Testis (tissue), 3 donors: ENCODE data around the gene KAT6B. TPM values are rescaled to one million over a fixed set of nuclear protein-coding genes. Genes with fewer than 3 reads are reported as not detected.

Source experiments
- DNase-seq: peaks from one replicate; pipeline ENCODE4 v3.0.0-alpha.2; 2019
- H3K27ac ChIP-seq, 2 donors: fragments of 200-600 bp; sonication (generic); one replicate each; pipeline ENCODE4 v1.5.1; 2019
- H3K27me3 ChIP-seq: fragments of 200-600 bp; sonication (generic); one replicate; pipeline ENCODE4 v1.5.1; 2019
- H3K36me3 ChIP-seq: fragments of 200-600 bp; sonication (generic); one replicate; pipeline ENCODE4 v1.5.1; 2017; ENCODE audit warnings: low read depth; ENCODE audit errors: missing control alignments
- H3K4me1 ChIP-seq: fragments of 200-600 bp; sonication (generic); one replicate; pipeline ENCODE4 v1.5.1; 2019
- H3K4me3 ChIP-seq, 2 donors: fragments of 200-600 bp; sonication (generic); one replicate each; pipeline ENCODE4 v1.5.1; 2017 to 2019
- H3K9me3 ChIP-seq: fragments of 200-600 bp; sonication (generic); one replicate; pipeline ENCODE4 v1.5.1; 2017
- POLR2A ChIP-seq: fragments of 450-650 bp; IDR thresholded peaks from one replicate; pipeline ENCODE4 v1.6.1; 2017; ENCODE audit warnings: antibody characterized with exemption, mild to moderate bottlenecking, moderate library complexity
- WGBS, 2 donors: methylation state at CpG; one replicate each; pipeline ENCODE4 v1.1.5; 2018; 5-methylcytosine and 5-hydroxymethylcytosine counted together
- intact Hi-C: fragments of 100-400 bp; cut with DNase I; formaldehyde crosslinking; loops from one replicate; pipeline ENCODE4 v1.15.1; 2023; ENCODE audit warnings: low total_unique reads
- polyA plus RNA-seq: library from polyadenylated mRNA; stranded (reverse); fragments of 350-450 nt; fragmentation: Illumina TruSeq; extraction: RNeasy Lipid Tissue Mini Kit (QIAGEN cat#74804); gene quantifications from one replicate; pipeline ENCODE4 v1.2.3, GENCODE V29; 2014; ENCODE audit warnings: low read depth, low replicate concordance; ENCODE audit not compliant: insufficient read depth
- total RNA-seq, 2 donors: library from RNA; depleted of rRNA; stranded (reverse); fragments of >200 nt; gene quantifications; one replicate each; pipeline ENCODE4 v1.2.3, GENCODE V29; 2016
- TF ChIP-seq, protein P1 (sequence below), 3 experiments: fragments of 450-650 bp in 2 of 3; fragments of 200-600 bp in 1 of 3; sonication (generic) in 1 of 3; IDR thresholded peaks; one replicate each; pipeline ENCODE4 v1.5.1; 2016 to 2019; ENCODE audit warnings: antibody characterized with exemption in 3 of 3, mild to moderate bottlenecking in 2 of 3, moderate library complexity in 1 of 3

KAT6B gene
- total and polyA plus RNA-seq, 3 donors from 2014 or later = 23.9 to 109 (median 106) TPM

DNA sequence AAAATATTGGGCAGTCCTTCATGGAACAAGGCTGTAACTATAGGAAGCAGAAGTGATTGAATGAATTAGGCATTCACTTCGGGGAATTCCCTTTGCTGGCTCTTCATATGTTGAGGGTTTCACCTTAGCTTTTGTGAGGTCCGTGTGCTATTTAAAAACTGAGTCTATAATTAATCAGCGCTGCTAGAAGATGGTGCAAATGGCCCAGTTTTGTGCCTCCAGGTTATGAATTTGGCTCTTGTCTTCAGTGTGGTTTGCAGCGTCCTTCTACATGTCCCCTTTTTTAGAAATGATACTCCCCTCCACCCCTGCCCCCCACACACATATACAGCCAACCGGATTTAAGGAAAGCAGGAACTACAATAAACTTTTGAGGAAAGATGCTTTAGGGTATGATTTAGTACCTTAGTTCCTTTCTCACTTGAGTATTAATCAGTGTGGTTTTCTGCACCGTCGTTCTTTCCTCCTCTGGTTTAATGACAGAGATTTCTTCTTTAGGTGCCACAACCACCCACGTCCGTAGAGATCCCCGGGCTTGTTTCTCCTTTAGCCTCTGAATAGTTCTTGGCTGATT is 174.4 kb downstream of the KAT6B start:
- DNase-seq = no peak
- Histone ChIP-seq H3K27ac (no peak overlapping the region), H3K4me3 (no peak overlapping the region), H3K27me3 (no peaks in the 10 kb centered on the region), H3K36me3 (no peaks in the 10 kb centered on the region), H3K4me1 (no peaks in the 10 kb centered on the region), H3K9me3 (no peaks in the 10 kb centered on the region)
- intact Hi-C loops = no loop called here
- whole genome bisulfite sequencing, 2 donors = 82 to 84% methylated on average over 10 of the region's 10 CpGs
- TF ChIP-seq, protein P1, sequence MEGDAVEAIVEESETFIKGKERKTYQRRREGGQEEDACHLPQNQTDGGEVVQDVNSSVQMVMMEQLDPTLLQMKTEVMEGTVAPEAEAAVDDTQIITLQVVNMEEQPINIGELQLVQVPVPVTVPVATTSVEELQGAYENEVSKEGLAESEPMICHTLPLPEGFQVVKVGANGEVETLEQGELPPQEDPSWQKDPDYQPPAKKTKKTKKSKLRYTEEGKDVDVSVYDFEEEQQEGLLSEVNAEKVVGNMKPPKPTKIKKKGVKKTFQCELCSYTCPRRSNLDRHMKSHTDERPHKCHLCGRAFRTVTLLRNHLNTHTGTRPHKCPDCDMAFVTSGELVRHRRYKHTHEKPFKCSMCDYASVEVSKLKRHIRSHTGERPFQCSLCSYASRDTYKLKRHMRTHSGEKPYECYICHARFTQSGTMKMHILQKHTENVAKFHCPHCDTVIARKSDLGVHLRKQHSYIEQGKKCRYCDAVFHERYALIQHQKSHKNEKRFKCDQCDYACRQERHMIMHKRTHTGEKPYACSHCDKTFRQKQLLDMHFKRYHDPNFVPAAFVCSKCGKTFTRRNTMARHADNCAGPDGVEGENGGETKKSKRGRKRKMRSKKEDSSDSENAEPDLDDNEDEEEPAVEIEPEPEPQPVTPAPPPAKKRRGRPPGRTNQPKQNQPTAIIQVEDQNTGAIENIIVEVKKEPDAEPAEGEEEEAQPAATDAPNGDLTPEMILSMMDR (IDR thresholded peaks at IDR 0.05) = no peak
- TF ChIP-seq POLR2A = no peak

DNA sequence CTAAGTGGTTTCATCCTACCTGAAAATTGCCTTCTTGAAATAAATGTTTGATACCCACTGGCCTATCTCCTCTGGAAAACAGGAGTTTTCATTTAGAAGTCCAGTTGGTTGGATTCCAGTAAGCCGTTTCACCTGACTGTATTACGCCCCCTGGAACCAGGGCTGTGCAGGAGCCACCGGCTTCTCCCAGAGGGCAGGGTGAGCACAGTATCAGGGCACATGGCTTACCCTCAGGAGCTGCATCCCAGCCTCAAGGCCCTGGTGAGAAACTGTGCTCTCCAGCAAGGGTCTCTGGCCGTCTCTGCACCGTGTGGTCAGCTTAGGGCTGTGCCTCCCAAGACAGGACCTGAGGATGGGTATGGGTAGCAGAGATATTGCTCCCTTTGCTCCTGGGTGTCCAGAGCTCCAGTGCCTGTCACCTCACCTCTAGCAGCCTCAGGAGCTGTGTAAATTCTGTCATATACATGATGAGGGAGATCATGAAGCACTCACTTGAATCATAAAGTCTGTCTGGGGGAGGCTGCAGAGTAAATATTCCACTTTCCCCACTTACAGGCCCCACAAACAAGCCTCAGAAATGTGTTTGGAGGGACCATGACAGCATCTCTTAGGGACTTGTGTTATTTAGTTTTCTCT is 175.4 kb downstream of the KAT6B start:
- Histone ChIP-seq H3K4me3 (no peak overlapping the region), H3K4me1 (no peaks in the 10 kb centered on the region), H3K9me3 (no peaks in the 10 kb centered on the region), H3K36me3 (no peaks in the 10 kb centered on the region), H3K27ac (no peak overlapping the region), H3K27me3 (no peaks in the 10 kb centered on the region)
- no peak for DNase-seq
- TF ChIP-seq POLR2A = no peak
- TF ChIP-seq, protein P1 (IDR thresholded peaks at IDR 0.05) = no peak
- intact Hi-C loops = no loop called here
- WGBS, 2 donors = 85 to 88% methylated on average over 5 of the region's 5 CpGs

DNA sequence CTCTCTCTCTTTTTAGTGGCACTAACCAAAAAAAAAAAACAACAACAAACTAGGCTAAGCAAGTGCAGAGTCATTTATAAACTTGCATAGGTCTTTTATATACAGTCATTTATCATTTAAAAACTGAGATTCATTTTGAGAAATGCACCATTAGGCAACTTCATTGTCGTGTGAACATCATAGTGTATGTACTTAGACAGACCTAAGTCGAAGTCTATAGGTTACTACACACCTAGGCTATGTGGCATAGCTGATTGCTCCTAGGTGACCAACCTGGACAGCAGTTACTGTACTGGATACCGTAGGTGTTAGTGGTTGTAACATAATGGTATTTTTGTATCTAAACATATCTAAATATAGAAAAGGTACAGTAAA is 175.9 kb downstream of the KAT6B start:
- DNase-seq = no peak
- 85 to 95% methylated on average over 3 of the region's 3 CpGs for WGBS, 2 donors
- Histone ChIP-seq H3K4me3 (no peak overlapping the region), H3K9me3 (no peaks in the 10 kb centered on the region), H3K27ac (no peak overlapping the region), H3K36me3 (no peaks in the 10 kb centered on the region), H3K4me1 (no peaks in the 10 kb centered on the region), H3K27me3 (no peaks in the 10 kb centered on the region)
- TF ChIP-seq POLR2A = no peak
- TF ChIP-seq, protein P1 (IDR thresholded peaks at IDR 0.05) = no peak
- intact Hi-C loops = no loop called here

DNA sequence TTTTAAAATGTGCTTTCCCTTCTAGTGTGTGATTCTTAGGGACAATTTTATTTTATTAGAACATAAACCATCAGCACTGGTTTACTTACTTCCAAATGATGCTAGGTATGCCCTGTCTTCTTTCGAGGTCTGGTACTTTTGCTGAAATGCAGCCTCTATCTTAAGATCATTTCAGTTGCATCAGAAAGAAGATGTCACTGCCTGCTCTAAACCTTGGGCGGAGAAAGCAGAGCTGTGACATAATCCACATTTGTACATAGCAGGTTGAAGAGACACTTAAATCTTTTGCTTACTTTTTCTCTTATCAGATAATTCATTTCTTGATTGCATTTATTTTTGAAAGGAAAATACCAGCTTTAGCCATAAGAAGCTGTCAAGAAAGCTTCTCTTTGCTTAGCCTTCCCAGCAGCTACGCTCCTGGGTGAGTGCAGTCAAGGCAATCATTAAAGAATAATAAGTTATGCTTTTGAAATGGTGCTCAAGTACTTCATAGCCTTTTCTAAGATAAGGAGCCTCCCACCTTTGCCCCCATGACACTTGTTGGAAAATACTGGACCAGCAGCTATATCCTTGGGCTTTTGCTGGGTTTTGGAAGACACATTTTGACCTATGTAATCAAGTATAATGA is 176.7 kb downstream of the KAT6B start:
- TF ChIP-seq, protein P1 (IDR thresholded peaks at IDR 0.05) = no peak
- no peak for TF ChIP-seq POLR2A
- intact Hi-C loops = no loop called here
- Histone ChIP-seq H3K4me3 (no peak overlapping the region), H3K27ac (no peak overlapping the region), H3K36me3 (no peaks in the 10 kb centered on the region), H3K27me3 (no peaks in the 10 kb centered on the region), H3K4me1 (no peaks in the 10 kb centered on the region), H3K9me3 (no peaks in the 10 kb centered on the region)
- DNase-seq = no peak
- 95 to 97% methylated on average over 3 of the region's 3 CpGs for WGBS, 2 donors

DNA sequence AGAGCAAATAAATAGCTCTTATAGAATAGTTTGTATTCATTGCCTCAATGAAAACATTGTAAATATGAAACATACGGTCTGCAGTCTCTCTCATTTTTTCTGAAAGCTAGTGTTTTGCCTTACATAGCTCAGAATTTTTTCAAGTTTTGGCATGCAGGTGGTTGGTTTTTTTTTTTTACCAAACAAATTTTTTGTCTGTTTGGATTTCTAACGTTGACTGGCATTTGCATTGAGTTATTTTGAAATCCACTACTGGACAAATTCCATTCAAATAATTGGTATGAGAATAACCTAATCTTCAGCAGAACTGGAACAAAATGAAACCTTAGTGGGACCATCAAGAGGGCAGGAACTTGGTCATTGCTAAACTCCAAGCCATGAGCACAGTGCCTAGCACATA is 177.5 kb downstream of the KAT6B start:
- DNase-seq = no peak
- no peak for TF ChIP-seq POLR2A
- TF ChIP-seq, protein P1 (IDR thresholded peaks at IDR 0.05) = no peak
- Histone ChIP-seq H3K27me3 (no peaks in the 10 kb centered on the region), H3K36me3 (no peaks in the 10 kb centered on the region), H3K4me3 (no peak overlapping the region), H3K27ac (no peak overlapping the region), H3K4me1 (no peaks in the 10 kb centered on the region), H3K9me3 (no peaks in the 10 kb centered on the region)
- intact Hi-C loops = no loop called here
- WGBS, 2 donors = 64 to 70% methylated on average over 2 of the region's 2 CpGs
